GM06990 (cell line): ENCODE measurements around the gene EPAS1.

ENCODE experiments used
- DNase-seq: peaks from one replicate; pipeline ENCODE4 v3.0.0-alpha.2; 2011; ENCODE audit not compliant: insufficient read length; ENCODE audit errors: extremely low read depth
- H3K27me3 ChIP-seq: replicated peaks from 2 replicates; pipeline ENCODE4 v1.6.0; 2011; ENCODE audit warnings: low read length; ENCODE audit not compliant: control insufficient read depth, insufficient read depth
- H3K36me3 ChIP-seq: 2 replicates; pipeline ENCODE4 v1.5.1; 2011; ENCODE audit warnings: low read length; ENCODE audit not compliant: control insufficient read depth, insufficient read depth
- H3K4me3 ChIP-seq: replicated peaks from 2 replicates; pipeline ENCODE4 v1.5.1; 2011; ENCODE audit warnings: low read depth, mild to moderate bottlenecking, control low read depth, low read length
- TF ChIP-seq, protein P1 (sequence below): IDR thresholded peaks from 2 replicates; pipeline ENCODE4 v1.5.1; 2011; ENCODE audit warnings: low read length, control low read depth, mild to moderate bottlenecking, inconsistent platforms; ENCODE audit not compliant: insufficient read depth, poor library complexity, severe bottlenecking

EPAS1 gene

DNA sequence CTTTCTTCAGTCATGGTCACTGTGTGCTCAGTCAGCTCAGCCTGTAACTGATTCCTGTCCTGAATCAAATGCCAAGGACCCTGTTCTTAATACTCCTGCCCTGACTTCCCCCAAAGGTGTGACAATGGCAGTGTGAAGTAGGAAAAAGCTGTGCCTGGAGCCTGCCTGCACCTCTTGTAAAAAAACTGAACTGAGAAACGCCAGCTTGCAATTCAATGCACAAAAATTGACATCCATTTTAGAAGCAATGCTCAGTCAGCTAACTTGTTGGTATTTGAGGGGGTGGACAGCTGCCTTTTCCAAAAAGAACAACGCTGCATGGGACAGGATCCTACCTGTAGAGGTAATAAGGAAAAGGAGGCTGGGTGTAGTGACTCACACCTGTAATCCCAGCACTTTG is 115.9 kb downstream of the EPAS1 start:
- TF ChIP-seq, protein P1, sequence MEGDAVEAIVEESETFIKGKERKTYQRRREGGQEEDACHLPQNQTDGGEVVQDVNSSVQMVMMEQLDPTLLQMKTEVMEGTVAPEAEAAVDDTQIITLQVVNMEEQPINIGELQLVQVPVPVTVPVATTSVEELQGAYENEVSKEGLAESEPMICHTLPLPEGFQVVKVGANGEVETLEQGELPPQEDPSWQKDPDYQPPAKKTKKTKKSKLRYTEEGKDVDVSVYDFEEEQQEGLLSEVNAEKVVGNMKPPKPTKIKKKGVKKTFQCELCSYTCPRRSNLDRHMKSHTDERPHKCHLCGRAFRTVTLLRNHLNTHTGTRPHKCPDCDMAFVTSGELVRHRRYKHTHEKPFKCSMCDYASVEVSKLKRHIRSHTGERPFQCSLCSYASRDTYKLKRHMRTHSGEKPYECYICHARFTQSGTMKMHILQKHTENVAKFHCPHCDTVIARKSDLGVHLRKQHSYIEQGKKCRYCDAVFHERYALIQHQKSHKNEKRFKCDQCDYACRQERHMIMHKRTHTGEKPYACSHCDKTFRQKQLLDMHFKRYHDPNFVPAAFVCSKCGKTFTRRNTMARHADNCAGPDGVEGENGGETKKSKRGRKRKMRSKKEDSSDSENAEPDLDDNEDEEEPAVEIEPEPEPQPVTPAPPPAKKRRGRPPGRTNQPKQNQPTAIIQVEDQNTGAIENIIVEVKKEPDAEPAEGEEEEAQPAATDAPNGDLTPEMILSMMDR: no peak
- Histone ChIP-seq H3K36me3 (no peaks in the 10 kb centered on the region), H3K4me3 (no peak overlapping the region), H3K27me3 (no peaks in the 10 kb centered on the region; the same call in 1 of the 2 replicates)
- DNase-seq: no peak

DNA sequence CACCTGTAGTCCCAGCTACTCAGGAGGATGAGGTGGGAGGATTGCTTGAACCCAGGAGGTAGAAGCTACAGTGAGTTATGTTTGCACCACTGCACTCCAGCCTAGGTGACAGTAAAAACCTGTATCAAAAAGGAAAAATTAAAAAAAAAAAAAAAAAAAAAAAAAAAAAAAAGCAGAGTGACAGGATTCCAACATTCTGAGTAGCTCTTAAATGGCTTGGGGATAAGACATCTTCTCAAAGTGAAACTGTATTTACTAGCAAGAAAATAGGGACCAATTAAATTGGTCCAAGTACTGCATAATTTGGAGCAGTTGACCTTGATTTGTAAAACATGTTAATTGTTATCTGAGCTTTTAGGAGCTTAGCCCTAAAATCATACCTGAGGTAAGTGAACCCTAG is 116.4 kb downstream of the EPAS1 start:
- H3K4me3 ChIP-seq: no peak overlapping the region
- no peak for DNase-seq
- H3K36me3 ChIP-seq: no peaks in the 10 kb centered on the region
- no peaks in the 10 kb centered on the region; the same call in 1 of the 2 replicates for H3K27me3 ChIP-seq
- TF ChIP-seq, protein P1: no peak

DNA sequence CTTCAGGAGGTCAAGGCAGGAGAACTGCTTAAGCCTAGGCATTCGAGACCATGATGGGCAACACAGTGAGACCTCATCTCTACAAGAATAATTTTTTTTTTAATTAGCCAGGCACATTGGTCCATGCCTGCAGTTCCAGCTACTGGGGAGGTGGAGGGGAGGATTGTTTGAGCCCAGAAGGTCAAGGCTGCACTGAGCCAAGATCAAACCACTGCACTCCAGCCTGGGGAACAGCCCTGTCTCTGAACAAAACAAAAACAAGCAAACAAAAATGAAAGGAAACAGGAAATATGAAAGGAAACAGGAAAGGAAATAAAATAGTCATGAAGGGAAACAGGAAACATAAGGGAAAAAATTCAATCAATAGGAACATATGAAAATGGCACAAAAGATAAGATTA is 117.5 kb downstream of the EPAS1 start:
- Histone ChIP-seq H3K4me3 (no peak overlapping the region), H3K27me3 (no peaks in the 10 kb centered on the region), H3K36me3 (no peaks in the 10 kb centered on the region)
- no peak for DNase-seq
- TF ChIP-seq, protein P1: no peak

DNA sequence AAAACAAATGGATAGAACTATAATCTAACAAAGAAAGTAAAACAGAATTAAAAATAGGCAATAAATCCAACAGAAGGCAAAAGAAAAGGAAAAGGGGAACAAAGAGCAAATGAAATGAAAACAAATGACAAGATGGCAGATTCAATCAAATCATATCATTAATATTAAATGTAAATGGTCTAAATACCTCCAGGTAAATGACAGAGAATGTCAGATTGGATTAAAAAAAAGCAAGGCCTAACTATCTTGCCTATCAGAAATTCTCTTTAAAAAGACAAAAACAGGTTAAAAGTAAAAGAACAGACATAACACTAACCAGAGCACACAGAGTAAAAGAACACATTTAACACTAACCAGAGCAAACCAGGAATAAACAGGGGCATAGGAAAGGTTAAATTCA is 119.1 kb downstream of the EPAS1 start:
- TF ChIP-seq, protein P1: no peak
- Histone ChIP-seq H3K4me3 (no peak overlapping the region), H3K27me3 (no peaks in the 10 kb centered on the region), H3K36me3 (no peaks in the 10 kb centered on the region)
- DNase-seq: no peak

DNA sequence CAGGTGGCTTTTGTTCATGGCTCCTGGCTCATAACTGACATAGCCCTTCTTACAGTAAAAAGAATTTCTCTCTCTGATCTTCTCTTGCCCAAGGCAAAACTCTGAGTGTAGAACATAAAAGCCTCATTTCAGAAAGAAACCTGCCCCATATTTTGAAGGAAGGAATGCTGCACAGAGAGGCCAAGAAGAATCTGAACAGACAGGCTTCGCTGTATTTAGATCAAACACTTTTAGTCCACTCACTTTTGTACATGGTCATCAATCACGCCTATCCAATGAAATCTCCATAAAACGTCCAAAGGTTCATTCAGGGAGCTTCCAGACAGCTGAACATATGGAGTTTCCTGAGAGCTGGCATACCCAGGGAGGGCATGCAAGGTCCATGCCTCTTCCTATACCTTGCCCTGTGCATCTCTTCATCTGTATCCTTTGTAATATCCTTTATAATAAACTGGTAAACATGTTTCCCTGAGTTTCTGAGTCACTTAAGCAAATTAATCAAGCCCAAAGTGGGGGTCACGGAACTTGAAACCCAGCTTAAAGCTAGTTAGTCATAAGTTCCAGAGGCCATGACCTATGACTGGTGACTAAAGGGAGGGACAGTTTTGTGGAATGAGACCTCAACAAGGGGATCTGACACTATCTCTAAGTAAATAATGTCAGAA is 119.7 kb downstream of the EPAS1 start:
- H3K4me3 ChIP-seq: no peak overlapping the region
- DNase-seq: no peak
- H3K36me3 ChIP-seq: no peaks in the 10 kb centered on the region
- no peaks in the 10 kb centered on the region for H3K27me3 ChIP-seq
- TF ChIP-seq, protein P1: no peak

DNA sequence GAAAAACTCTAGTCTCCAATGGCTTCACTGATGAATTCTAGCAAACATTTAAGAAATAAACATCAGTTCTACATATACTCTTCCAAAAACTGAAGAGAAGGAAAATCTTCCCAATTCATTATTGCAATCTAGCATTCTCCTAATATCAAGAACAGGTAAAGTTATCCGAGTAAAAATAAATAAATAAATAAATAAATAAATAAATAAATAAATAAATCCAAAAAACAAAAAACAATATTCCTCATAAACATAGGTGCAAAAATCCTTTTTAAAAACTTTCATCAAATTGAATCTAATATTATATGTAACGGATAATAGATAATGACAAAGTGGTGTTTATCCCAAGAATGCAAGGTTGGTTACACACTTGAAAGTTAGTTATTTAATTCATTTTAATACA is 123.7 kb downstream of the EPAS1 start:
- no peak overlapping the region for H3K4me3 ChIP-seq
- TF ChIP-seq, protein P1: no peak
- DNase-seq: no peak
- no peaks in the 10 kb centered on the region for H3K27me3 ChIP-seq
- H3K36me3 ChIP-seq: no peaks in the 10 kb centered on the region
